ENCODE data around the gene FAM177A1. TPM values are rescaled to one million over a fixed set of nuclear protein-coding genes. Genes with fewer than 3 reads are reported as not detected.

FAM177A1 gene
- total and polyA plus RNA-seq, 10 donors, result 17.5 to 47.0 (median 25.6) TPM

- WGBS, 5 donors, result 58 to 86% (median 73%) methylated on average over 1 of the region's 1 CpG
- H3K27ac ChIP-seq, result no peak overlapping the region
- H3K9me3 ChIP-seq, result no peaks in the 10 kb centered on the region
- intact Hi-C loops (cut with DNase I; ENCODE audit: low total_unique reads), result no loop called here
- DNase-seq, result no peak
- TF ChIP-seq POLR2AphosphoS5 (IDR thresholded peaks at IDR 0.05) (no peak), CTCF (IDR thresholded peaks at IDR 0.05 in 8 of 11, conservative IDR thresholded peaks at IDR 0.05 in 3 of 11) (no peak), POLR2A (IDR thresholded peaks at IDR 0.05) (no peak)
- no peaks in the 10 kb centered on the region for H3K27me3 ChIP-seq (replicated peaks in 1 of 7)
- H3K36me3 ChIP-seq, result peaks cover 0 to 31% (median 7%) of the 10 kb centered on the region in 6 donors
- peaks cover 20 to 83% (median 55%) of the 10 kb centered on the region in 6 donors for H3K4me1 ChIP-seq
- peak overlapping the region in 1 of 8 donors; percentile 70 for H3K4me3 ChIP-seq
Observed at GRCh38 chr14:35124127-35124526, 78.1 kb downstream of the FAM177A1 start.

Other genes with a start within 250 kb of the FAM177A1 start
- gene BAZ1A, start 170.9 kb upstream of the FAM177A1 start, total RNA-seq, result 100 to 1,000 TPM in 2 of 7 donors, 10 to 100 TPM in 5; 58.1 to 126 (median 89.0) TPM
- gene BAZ1A, start 170.9 kb upstream of the FAM177A1 start, polyA plus RNA-seq, result 10 to 100 TPM; 22.3 to 28.6 (median 23.5) TPM
- gene SRP54, start 63.3 kb upstream of the FAM177A1 start, total RNA-seq, result 10 to 100 TPM; 47.1 to 65.0 (median 50.6) TPM
- gene SRP54, start 63.3 kb upstream of the FAM177A1 start, polyA plus RNA-seq, result 10 to 100 TPM; 16.4 to 21.4 (median 20.8) TPM
- gene PPP2R3C, start 75.7 kb downstream of the FAM177A1 start, total RNA-seq, result 10 to 100 TPM; 32.3 to 45.7 (median 37.2) TPM
- 10 to 100 TPM; 30.4 to 46.2 (median 36.5) TPM for gene PPP2R3C, start 75.7 kb downstream of the FAM177A1 start, polyA plus RNA-seq
- 10 to 100 TPM; 15.3 to 45.6 (median 28.5) TPM for gene PRORP, start 76.3 kb downstream of the FAM177A1 start, total RNA-seq
- gene PRORP, start 76.3 kb downstream of the FAM177A1 start, polyA plus RNA-seq, result 10 to 100 TPM; 11.5 to 17.0 (median 15.9) TPM
- 100 to 1,000 TPM; 120 to 185 (median 129) TPM for gene PSMA6, start 246.1 kb downstream of the FAM177A1 start, total RNA-seq
- 100 to 1,000 TPM; 108 to 171 (median 164) TPM for gene PSMA6, start 246.1 kb downstream of the FAM177A1 start, polyA plus RNA-seq

All from spleen (tissue), 11 donors.